Astrocyte of the cerebellum (primary cell): ENCODE results near the gene TMUB2.

Source experiments
- DNase-seq: peaks from one replicate; pipeline ENCODE4 v3.0.0-alpha.2; 2011; ENCODE audit warnings: low read depth
- H3K4me3 ChIP-seq: 2 replicates; pipeline ENCODE4 v1.5.1; 2011; ENCODE audit warnings: mild to moderate bottlenecking, low read depth, low read length, moderate library complexity
- CTCF ChIP-seq: IDR thresholded peaks from 2 replicates; pipeline ENCODE4 v1.5.1; 2012; ENCODE audit warnings: low read length, low read depth, moderate library complexity, mild to moderate bottlenecking; ENCODE audit errors: missing control alignments
- in situ Hi-C: cut with HindIII; loops from 2 replicates; pipeline ENCODE4 v1.10.0; 2017; ENCODE audit warnings: low sequenced_read_pairs

Gene TMUB2

GRCh38 chr17:44177640-44178039 lies 9.1 kb upstream of the TMUB2 start:
- H3K4me3 ChIP-seq: no peak overlapping the region
- no peak for DNase-seq
- in situ Hi-C loops: no loop called here
- no peak for TF ChIP-seq CTCF

- DNase-seq: no peak
- TF ChIP-seq CTCF: no peak
- no peak overlapping the region for H3K4me3 ChIP-seq
- in situ Hi-C loops: no loop called here
Measured at GRCh38 chr17:44178133-44178532, 8.6 kb upstream of the TMUB2 start.

DNA sequence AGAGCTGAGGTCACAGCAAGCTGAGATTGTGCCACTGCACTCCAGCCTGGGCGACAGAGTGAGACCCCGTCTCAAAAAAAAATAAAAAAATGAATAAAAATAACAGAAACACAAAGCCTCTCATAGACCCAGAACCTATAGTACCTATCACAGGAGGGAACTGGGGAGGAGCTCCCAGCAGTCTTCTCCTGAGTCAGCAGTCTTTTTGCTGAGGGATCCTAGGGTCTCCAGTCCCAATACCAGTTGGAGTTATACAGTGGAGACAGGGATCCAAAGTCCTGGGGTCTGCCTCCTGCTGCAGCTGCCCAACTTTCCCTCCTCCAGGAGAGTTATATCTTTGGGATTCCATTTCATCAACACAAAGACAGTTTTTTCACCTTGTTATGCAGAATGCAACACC lies 3.7 kb upstream of the TMUB2 start:
- no peak for TF ChIP-seq CTCF
- DNase-seq: no peak
- H3K4me3 ChIP-seq: no peak overlapping the region
- in situ Hi-C loops: no loop called here

- no peak for TF ChIP-seq CTCF
- in situ Hi-C loops: no loop called here
- DNase-seq: no peak
- H3K4me3 ChIP-seq: no peak overlapping the region
Measured at GRCh38 chr17:44184212-44184810, 2.5 kb upstream of the TMUB2 start.

DNA sequence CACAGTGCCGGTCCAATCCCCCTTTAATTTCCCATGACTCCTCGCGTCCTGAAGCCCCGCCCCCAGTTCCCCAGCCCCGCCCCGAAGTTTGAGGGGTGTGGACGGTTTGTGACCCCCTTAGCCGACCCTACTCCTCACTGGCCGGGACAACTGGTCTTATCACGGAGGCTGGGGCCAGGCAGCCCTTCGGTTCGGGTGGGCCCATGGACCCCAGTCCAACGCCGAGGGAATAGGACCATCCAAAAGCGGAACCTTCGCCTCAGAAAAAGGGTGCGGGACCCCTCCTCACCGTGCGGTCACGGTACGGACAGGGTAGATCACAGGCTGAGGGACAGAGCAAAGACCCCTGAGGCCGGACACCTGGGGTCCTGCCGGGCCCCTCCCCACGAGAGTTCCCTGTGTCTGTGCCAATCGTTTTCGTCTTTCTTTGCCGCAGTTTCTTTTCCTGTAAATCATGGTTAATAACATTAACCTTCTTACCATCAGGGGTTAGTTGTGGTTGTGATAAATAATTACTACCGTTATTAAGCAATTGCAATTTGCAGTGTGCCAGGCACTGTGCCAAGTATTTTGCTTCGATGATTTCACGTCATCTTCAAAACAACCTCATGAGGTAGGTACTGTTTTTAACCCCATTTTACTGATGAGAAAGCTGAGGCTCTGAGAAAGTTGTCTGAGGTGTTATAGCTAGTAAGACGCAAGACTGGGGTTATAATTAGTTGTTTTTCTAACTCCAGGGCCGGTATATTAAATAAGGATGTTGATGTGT lies 543 bp downstream of the TMUB2 start:
- no peak for TF ChIP-seq CTCF
- H3K4me3 ChIP-seq: peak overlapping the region; percentile 99
- in situ Hi-C loops: no loop called here
- peak; percentile 32 for DNase-seq

DNA sequence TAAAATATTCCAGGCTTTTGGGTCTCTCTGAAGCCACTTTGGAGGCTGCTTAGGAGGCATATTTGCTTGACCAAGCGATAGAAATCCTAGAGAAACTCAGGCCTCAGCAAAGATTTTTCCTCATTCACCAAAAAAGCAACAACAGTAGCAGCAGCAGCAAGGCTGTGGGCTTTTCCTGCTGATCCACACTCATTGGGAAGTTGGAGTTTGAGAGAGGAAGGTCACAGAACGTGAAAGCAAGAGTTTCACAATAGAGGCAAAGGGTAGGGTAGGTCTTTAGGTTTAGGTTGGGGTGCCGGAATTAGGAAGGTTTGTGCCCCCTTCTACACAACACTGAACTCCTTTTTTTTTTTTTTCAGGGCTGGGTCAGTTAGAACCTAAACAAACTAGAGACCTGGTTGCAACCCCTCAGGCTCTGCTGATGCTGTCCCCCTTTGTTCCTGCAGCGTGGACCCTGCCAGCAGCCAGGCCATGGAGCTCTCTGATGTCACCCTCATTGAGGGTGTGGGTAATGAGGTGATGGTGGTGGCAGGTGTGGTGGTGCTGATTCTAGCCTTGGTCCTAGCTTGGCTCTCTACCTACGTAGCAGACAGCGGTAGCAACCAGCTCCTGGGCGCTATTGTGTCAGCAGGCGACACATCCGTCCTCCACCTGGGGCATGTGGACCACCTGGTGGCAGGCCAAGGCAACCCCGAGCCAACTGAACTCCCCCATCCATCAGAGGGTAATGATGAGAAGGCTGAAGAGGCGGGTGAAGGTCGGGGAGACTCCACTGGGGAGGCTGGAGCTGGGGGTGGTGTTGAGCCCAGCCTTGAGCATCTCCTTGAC lies 2.0 kb downstream of the TMUB2 start:
- no peak for DNase-seq
- no peak for TF ChIP-seq CTCF
- no peak overlapping the region for H3K4me3 ChIP-seq
- in situ Hi-C loops: no loop called here
